Heart left ventricle (tissue), 13 donors: Measurements from ENCODE around the gene C5AR2.

Experiments
- POLR2A ChIP-seq, 2 donors: fragments of 450-650 bp; IDR thresholded peaks; one replicate each; pipeline ENCODE4 v1.6.1; 2017; ENCODE audit warnings: antibody characterized with exemption in 2 of 2, mild to moderate bottlenecking in 2 of 2, moderate library complexity in 2 of 2
- TF ChIP-seq, protein P1 (sequence below), 12 donors: fragments of 200-600 bp; sonication (generic) in 4 of 12; IDR thresholded peaks; one replicate each; pipeline versions ENCODE4 v1.5.0 to v1.8.0; 2018 to 2022; ENCODE audit warnings: antibody characterized with exemption in 12 of 12, mild to moderate bottlenecking in 5 of 12
- donor health status: ischemic (EF 13 %, LVEDD 7.1; RV severe dilation, severe dysfunction).
- donor health status: DM: no; HTN: yes; CAD: no.
- donor health status: DM: no; HTN: no; CAD: no.
- donor health status: ischemic (EF 25% LVEDD 6.9; RV normal size, moderate dysfunction).
- donor health status: ischemic (EF 25% LVEDD 5.7; RV mildly dilated, moderate dysfunction).
- donor health status: ischemic (EF 35%, LVEDD 5.7; RV mildly dilated, moderate dysfunction).
- donor health status: nonischemic (EF 11% LVEDD 7.7; RV severe dilation, severe dysfunction).
- donor health status: DM: yes; HTN: yes; CAD: no.
- donor health status: PGD.
- donor health status: ischemic (EF 29% LVEDD 5.4; RV normal size, mild dysfunction).
- donor health status: nonischemic (EF 23%, LVEDD 6.1; RV moderate dilation, normal function).

DNA sequence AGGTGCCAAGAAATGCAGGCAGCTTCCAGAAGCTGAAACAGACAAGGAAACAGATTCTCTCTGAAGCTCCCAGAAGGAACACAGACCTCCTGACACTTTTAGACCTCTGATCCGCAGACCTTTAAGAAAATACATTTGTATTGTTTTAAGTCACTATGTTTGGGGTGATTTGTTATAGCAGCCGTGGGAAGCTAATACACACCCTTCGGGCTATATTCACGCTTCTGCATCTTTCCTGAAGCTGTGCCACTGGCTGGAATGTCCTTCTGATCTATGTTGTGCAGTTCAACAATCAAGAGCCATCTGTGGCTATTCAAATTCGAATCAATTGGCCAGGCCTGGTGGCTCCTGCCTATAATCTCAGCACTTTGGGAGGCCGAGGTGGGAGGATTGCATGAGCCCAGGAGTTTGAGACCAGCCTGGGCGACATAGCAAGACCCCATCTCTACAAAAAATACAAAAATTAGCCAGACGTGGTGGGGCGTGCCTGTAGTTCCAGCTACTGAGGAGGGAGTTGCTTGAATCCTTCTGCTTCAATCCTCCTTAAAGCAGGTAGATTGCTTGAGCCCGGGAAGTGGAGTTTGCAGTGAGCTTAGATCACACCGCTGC is 11.3 kb downstream of the C5AR2 start:
- TF ChIP-seq, protein P1, sequence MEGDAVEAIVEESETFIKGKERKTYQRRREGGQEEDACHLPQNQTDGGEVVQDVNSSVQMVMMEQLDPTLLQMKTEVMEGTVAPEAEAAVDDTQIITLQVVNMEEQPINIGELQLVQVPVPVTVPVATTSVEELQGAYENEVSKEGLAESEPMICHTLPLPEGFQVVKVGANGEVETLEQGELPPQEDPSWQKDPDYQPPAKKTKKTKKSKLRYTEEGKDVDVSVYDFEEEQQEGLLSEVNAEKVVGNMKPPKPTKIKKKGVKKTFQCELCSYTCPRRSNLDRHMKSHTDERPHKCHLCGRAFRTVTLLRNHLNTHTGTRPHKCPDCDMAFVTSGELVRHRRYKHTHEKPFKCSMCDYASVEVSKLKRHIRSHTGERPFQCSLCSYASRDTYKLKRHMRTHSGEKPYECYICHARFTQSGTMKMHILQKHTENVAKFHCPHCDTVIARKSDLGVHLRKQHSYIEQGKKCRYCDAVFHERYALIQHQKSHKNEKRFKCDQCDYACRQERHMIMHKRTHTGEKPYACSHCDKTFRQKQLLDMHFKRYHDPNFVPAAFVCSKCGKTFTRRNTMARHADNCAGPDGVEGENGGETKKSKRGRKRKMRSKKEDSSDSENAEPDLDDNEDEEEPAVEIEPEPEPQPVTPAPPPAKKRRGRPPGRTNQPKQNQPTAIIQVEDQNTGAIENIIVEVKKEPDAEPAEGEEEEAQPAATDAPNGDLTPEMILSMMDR (IDR thresholded peaks at IDR 0.05) = no peak
- no peak for TF ChIP-seq POLR2A (IDR thresholded peaks at IDR 0.05)
